GM18909 (cell line): Measurements from ENCODE around the gene FBN2.
"Not testable (repeated sequence)": the region's sequence is repeated elsewhere in the genome, so short reads cannot be mapped to it uniquely, and the experiment has no call there.

Source experiments
- ATAC-seq: cut with Tn5 transposase; IDR thresholded peaks from one replicate; pipeline ENCODE4 v1.9.1; 2021; ENCODE audit warnings: mild to moderate bottlenecking; ENCODE audit not compliant: unreplicated experiment, poor library complexity

The FBN2 gene

DNA sequence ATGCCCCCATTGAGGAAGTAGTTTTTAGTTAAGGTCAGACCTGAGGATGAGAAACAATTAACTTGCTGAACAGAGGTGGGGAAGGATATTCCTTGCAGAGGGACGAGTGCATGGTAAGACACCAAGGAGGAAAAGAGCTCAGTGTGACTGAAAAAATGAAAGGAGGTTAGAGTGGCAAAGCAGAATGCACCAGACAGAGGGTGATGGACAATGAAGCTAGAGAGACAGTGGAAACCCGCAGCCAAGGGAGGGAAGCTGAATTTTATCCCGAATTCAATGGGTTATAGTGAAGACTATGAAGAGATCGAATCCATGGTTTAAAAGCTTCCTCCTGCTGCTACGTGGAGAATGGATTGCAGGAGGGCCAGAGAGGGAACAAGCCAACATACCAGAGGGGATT, 206.8 kb downstream of the FBN2 start:
- ATAC-seq = no peak

DNA sequence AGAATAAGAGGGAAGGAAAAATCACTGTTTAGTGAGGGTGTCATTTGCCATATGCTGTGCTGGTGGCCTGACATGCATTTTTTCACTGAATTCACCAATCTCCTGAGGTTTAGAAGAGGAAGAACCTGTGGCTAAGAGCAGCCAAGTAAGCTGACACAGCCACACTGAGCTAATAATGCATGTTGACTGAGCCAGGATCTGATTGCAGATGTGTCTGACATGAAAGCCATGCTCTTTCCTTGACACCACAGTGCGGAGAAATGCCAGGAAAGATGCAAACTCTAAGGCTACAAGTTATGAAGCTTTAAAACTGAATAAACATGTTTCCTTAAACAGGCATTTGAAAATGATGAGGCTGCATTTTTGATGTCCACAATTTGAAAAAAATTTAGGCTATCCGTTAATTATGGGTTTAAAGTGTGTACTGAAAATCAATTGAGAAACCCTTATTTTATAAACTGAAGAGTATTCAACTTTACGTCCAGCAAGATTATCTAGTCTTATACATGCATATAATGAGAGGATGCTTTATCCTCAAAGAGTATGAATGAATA, 208.6 kb downstream of the FBN2 start:
- no peak for ATAC-seq

DNA sequence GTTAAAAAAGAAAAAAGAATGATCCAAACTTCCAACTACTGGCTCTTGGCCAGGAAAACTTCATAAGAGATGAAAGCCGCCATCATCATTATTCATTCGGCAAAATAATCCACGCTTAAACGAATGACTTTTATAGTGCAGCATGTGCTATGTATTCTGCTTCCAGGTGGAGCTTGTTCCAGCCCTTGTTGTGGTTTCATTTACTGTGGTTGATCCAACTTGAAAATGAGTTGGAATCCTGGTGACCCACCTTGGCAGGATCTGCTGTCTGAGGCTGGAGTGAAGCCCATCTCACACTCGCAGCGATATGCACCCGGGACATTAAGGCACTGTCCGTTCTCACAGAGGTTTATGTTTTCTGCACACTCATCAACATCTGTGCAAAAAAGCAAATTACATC, 209.6 kb downstream of the FBN2 start:
- ATAC-seq = no peak

DNA sequence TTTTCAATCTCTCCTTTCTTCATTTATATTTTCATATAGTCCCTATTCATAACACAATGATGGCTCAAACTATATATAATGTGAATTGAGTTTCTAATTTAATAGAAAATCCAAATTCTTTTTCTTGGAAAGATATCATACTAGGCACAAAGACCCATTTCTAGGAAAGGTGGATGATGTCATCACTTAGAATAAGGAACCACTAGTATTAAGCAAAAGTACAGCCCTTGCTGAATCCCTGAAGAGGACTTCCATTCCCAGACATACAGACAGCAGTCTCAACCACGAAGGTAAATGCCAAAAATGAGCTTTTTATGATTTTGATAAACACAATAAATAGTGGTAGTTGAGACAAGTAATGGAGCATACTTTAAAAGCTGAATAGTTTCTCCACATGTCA, 210.0 kb downstream of the FBN2 start:
- ATAC-seq = no peak

DNA sequence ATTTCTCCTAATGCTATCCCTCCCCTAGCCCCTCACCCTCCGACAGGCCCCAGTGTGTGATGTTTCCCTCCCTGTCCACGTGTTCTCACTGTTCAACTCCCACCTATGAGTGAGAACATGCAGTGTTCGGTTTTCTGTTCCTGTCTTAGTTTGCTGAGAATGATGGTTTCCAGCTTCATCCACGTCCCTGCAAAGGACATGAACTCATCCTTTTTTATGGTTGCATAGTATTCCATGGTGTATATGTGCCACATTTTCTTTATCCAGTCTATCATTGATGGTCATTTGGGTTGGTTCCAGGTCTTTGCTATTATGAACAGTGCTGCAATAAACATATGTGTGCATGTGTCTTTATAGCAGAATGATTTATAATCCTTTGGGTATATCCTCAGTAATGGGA, 216.6 kb downstream of the FBN2 start:
- not testable (repeated sequence) for ATAC-seq

DNA sequence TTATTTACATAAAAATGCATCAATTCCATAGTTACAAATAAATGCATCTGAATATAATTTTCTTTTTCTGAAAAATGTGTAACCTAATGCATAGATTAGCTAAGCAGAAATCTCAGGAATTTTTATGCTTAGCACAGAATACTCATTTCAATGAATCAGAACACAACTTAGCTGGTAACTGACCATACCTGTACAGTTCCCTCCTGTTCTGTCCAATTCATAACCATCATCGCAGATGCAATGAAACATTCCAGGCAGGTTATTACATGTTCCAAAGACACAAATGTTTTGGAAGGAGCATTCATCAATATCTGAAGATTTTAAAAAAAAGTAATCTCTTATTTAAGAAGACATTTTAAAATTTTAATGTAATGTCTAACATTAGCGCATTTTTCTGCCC, 219.4 kb downstream of the FBN2 start:
- no peak for ATAC-seq

DNA sequence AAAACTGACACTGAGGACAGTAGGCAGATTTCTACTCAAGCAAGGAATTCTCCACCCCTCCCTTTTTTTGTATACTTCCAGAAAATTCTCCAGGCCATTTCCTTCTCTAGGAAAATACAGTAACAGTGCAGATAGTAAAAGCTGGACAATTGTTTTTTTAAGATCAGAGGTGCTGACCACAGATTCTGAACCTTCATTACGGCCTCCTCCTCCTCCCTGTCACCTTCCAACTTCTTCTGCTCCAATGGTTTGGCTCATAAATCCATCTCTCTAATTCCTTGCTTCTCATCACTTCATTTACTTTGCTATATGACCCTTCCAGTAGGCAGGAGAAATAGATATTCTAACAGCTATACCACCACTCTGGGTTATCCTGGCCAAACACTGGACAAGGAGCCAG, 220.6 kb downstream of the FBN2 start:
- ATAC-seq = no peak

DNA sequence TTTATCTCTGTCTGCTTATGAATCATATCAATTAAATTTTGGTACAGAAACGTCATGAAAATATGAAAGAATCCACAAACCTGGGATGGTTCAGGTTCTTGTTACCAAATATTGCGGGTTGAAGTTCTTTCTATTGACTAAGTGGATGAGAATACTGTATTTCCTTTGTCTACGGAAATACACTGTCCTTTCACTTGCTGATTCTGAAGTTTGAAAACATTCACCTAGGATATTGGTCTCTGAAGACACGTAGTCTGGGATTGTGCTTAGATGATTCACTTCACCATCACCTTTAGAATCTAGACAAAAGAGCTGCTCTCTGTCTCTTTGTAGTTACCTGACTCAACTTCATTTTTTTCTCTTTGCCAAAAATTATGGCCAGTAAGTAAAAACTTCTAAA, 222.4 kb downstream of the FBN2 start:
- ATAC-seq = no peak

DNA sequence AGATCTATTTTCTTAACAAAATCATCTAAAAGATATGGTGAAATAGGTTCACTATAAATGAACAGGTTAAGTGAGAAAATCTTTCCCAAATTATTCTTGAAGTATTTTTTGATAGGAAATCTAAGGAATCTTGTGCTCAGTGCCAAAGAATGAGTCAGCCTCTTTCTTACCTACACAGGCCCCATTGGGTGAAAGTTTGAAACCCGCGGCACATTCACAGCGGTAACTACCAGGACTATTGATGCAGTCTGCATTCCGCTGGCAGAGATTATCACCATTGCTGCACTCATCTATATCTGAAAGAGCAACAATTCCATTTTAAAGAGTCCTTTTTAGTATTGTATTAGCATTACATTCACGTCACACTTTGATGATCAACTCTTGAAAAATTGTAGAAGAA, 232.7 kb downstream of the FBN2 start:
- no peak for ATAC-seq

DNA sequence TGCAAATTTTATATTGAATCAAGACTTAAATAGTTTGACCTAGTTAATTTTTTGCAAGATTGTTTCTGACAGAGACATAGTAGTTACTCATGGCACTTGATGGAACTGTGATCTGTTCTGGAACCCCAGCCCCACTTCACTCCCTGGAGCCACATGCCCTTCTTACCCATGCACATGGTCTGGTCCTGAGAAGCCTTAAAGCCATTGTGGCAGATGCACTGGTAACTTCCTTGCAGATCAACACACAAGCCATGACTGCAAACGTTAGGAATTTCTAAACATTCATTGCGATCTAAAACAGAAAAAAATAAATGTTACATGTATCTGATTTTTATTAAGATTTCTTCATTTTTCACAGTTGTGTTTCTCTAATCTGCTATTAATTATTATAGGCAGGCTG, 233.3 kb downstream of the FBN2 start:
- no peak for ATAC-seq

DNA sequence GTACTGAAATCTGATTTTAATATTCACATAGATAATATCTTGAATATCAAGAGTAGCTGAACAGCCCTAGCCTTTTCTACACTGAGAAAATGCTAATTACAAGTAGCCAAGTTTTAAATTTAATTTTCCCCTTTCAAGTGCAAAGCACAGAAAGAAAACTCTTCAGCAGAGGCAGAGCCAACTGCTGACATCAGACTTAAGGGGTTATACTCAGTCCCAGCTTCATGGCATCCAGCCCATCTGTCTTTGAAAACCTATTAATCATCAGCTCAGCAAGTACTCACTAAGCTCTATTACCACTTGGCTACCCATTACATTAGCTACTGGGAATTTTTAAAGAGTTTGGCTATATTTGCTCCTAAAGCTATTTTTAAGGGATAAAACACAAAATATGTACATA, 234.0 kb downstream of the FBN2 start:
- no peak for ATAC-seq

DNA sequence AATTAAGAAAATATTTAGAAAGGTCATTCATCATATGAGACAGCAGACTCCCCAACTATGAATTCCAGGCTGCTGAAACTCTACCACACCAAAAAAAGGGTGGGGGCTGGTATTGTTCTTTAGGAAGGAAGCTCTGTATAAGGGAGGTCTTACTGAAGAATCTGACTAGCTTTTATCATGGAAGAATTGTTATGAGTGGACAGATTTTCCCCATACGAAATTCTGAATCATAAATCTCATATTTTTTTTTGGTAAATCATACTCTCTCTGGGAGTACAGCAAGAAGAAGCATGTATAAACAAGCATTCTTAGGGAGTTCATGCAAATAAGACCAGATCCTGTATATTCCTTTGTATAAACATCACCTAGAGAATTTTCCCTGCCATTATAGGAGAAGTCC, 234.5 kb downstream of the FBN2 start:
- ATAC-seq = no peak

DNA sequence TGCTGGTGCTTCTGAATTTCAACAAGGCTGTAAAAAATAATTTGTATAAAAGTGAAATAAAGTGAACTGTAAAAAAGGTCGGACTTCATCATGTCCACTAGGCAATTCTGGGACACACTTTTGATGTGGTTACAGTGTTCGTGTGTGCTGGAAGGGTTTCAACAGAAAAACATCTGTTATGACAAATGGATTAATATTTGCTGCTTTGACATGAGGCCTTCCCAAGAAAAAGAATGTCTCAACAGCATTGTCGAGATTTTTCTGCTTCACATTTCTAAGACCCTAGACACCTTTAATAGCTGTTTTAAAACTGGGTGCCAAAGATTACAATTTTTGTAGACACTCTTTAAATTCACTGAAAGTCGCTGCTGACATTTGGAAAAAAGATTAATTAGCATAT, 237.9 kb downstream of the FBN2 start:
- no peak for ATAC-seq

DNA sequence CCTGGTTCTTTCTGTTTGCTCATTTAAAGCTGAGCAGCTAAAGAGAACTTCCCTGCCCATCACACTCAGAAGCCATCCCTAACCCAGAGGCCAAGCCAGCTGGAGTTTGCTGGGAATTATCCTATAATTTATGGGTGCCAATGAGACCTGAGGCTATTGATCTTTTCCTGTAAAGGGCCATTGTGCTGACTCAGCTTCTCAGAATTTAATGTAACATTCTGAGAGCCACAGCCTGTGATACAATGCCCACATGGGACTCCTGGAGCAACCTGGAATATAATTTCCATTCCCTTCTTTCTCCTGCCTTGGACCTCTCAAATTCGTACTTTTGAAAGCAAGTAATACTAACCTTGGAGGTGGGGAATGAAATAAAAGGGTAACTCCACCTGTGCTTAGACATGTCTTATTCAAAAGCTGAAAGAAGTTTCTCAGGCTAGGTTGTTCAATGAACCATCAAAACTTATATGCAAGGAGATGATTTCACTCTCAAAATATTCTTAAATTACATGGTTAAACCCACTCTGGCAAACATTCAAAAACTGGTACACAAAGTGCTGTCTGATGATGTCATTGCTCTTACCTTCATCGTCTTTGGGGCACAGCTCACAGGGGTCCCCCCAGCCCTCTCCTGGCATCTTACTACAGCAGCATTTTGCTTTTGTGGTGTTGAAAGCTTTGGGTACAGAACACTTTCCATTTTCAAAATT, 247.7 kb downstream of the FBN2 start:
- no peak for ATAC-seq

DNA sequence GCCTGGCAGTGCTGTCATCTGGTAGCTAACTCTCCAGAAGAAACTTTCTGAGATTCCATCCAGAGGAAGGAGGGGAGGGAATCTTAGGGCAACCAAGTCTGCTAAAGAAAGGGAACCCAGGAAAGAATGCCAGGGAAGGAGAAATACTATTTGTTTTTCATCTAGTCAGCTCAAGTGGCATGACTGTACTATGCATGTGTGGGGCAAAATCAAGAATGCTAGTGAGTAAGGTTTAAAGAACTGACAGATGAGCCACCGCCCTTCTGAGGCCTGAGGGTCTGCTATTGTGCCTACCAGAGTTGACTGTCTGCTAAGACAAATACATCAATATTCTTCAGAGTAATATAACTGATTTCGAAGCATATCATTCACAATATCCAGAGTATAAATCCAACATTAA, 250.3 kb downstream of the FBN2 start:
- ATAC-seq = no peak

DNA sequence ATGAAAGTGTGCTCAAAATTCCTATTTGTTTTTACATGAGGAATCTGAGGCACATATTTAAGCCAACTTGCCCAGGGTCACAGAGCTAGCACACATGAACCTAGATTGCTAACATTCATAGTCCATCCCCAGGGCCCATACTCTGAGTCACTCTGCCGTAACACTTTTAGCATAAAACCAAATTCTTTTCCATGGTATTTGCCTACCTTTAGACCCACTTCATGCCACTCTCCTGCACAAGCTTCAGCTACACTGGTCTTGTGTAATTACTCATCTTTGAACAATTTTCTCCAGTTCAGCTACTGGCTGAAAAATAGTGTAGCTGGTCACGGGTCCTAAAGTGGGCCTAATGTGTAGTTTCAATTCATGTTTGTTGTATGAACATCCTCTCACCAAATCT, 253.8 kb downstream of the FBN2 start:
- ATAC-seq = no peak

DNA sequence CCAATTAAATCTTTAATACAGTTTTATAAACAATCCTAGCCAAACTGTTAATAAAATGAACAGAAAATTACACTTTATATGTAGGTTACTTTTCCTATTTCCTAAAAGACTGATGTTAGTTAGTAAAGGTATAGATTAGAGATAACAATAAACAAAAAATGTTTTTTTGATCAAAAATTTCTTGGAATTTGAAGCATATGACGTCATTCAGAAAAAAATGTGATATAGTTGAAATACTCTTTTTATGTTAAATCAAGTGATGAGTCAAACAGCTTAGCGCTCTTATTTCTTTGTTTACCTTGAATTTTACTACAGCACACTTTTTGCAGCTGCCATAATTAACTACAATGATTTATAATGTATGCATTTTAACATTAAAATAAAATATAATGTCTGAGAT, 258.7 kb downstream of the FBN2 start:
- ATAC-seq = no peak

DNA sequence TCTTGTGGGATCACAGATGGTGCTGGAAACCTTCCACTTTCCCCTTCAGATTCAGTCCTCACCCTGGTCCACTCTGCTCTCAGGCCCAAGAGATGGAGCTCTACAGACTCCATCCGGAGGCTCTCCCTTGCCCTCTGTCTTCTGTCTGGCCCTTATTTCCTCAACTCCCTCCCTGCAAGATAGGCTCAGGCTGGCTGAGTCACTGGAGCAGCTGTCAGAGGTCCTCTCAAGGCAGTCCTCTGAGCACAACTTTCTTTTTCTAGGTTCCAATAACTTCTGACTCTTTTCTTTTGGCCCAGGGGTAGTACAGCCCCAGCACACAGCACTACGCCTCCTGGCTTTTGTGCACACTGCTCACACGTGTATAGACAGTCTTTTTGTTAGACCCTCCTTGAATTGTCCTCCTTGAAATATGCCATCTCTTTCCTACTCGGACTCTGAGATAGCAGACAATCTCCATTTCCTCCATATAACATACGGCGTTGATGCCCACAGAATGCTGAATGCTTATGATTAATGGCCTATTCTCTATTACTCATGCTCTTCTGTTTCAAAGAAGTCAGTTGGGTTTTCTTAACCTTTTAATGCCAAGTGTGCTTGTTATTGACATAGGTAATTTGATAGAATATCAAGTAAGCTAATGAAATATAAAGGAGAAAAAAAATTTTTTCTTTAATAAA, 261.4 kb downstream of the FBN2 start:
- ATAC-seq = no peak

DNA sequence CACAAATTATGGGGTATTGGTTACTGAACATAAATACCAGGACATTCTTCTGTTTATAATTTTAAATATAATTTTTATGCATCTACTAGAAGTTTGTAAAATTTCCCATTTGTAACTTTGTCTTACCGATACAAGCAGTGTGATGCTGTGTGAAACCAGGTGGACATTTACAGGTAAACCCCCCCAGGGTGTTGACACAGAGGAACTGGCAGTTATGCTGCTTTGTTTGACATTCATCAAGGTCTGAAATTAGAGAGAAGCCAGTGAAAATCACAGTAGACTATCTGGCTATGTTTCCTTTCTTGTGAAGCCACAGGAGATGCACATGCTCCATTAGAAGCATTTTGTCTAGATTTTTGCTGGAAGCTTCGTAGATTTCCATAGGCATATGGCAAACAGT, 263.6 kb downstream of the FBN2 start:
- no peak for ATAC-seq

DNA sequence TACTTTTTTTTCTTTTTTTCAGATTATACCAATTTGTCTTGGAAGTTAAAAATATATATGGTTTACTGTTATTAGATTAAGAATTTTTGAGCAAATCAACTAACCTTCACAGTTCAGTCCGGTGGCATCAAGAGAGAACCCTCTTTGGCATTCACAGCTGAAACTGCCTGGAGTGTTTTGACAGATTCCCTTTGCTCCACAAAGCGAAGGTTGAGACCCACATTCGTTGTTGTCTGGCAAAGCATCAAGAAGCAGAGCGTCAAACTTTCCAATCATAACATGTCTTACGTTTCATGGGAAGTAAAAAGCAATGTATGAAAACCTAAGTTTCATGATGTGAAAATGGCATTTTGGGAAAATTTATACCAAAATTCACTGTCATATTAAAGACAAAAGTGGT, 264.3 kb downstream of the FBN2 start:
- no peak for ATAC-seq

DNA sequence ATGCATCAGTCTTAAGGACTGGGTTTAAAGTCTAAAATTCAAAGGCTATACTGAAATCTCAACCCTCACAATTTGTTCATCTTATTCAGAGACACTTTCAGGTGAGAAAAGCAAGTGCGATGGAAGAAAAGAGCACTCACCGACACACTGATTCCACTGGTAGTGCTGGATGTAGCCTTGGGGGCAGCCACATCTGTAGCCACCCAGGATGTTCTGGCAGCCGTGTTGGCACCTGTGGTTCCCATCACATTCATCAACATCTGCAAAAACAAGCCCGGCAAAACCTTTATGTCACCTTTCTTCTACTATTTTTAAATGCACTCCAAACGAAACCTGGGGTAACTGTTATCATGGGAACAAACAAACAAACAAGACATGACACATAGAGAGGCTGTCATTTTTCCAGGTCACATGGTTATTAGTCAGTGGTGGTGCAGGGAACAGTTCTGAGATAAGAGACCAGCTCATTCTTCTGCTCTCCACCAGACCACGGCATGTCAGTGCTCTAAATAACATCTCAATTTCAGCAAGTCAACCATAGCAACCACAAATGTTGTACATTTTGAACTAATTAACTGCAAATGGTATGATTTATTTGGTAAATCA, 266.1 kb downstream of the FBN2 start:
- ATAC-seq = no peak

DNA sequence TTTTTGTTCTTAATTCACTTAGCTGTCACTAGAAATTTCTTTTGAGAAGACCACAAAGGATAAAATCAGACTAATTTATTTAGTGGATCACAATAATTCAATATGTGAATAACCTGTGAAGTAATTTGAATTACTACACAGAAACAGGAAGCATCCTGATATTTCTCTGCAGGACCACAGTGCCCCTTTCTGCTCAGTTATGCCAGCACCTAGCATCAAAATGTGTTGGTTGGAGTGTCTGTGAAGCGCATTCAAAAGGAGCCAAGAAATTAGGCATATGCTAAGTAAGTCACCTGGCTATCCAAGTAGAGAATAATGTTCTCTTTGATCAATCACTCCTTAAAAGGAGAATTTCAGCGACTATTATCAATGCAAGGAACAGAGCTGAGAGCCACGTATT, 267.0 kb downstream of the FBN2 start:
- no peak for ATAC-seq
